Trophoblast cell (in vitro differentiated cells and primary cell): ENCODE data around the gene PEX6.

ENCODE experiments used
- DNase-seq, 2 donors: peaks; one replicate each; pipeline ENCODE4 v3.0.0-alpha.2; 2016
- H2AFZ ChIP-seq: 2 replicates; pipeline ENCODE4 v1.6.1; 2013; ENCODE audit warnings: low read length, moderate library complexity, mild to moderate bottlenecking; ENCODE audit not compliant: insufficient read depth, poor library complexity
- H2AK5ac ChIP-seq: 2 replicates; pipeline ENCODE4 v1.6.1; 2013; ENCODE audit warnings: mild to moderate bottlenecking, low read length
- H2BK120ac ChIP-seq: 2 replicates; pipeline ENCODE4 v1.6.1; 2013; ENCODE audit warnings: low read length, mild to moderate bottlenecking, moderate library complexity; ENCODE audit not compliant: insufficient read depth, poor library complexity
- H2BK12ac ChIP-seq: 2 replicates; pipeline ENCODE4 v1.6.1; 2013; ENCODE audit warnings: mild to moderate bottlenecking, low read length, moderate library complexity
- H2BK5ac ChIP-seq: 2 replicates; pipeline ENCODE4 v1.6.1; 2013; ENCODE audit warnings: low read length, low read depth, moderate library complexity, mild to moderate bottlenecking; ENCODE audit not compliant: poor library complexity
- H3K14ac ChIP-seq: 2 replicates; pipeline ENCODE4 v1.6.1; 2013; ENCODE audit warnings: mild to moderate bottlenecking, low read length
- H3K18ac ChIP-seq: 2 replicates; pipeline ENCODE4 v1.6.1; 2013; ENCODE audit warnings: mild to moderate bottlenecking, low read length
- H3K23ac ChIP-seq: 2 replicates; pipeline ENCODE4 v1.6.1; 2013; ENCODE audit warnings: low read length
- H3K27ac ChIP-seq: 2 replicates; pipeline ENCODE4 v1.5.1; 2013; ENCODE audit warnings: low read depth, mild to moderate bottlenecking, inconsistent platforms, low read length, moderate library complexity
- H3K27me3 ChIP-seq: 2 replicates; pipeline ENCODE4 v1.6.1; 2013; ENCODE audit warnings: inconsistent platforms, mild to moderate bottlenecking, low read length, moderate library complexity; ENCODE audit not compliant: insufficient read depth
- H3K36me3 ChIP-seq, 2 experiments: 1 replicate in 1 of 2; 2 replicates in 1 of 2; pipeline ENCODE4 v1.6.1; 2013; ENCODE audit warnings: low read length in 2 of 2, mild to moderate bottlenecking in 2 of 2, moderate library complexity in 1 of 2; ENCODE audit not compliant: insufficient read depth in 2 of 2, control insufficient read depth in 1 of 2
- H3K4ac ChIP-seq: 2 replicates; pipeline ENCODE4 v1.6.1; 2013; ENCODE audit warnings: low read depth, mild to moderate bottlenecking, low read length, moderate library complexity
- H3K4me1 ChIP-seq, 2 experiments: 1 replicate in 1 of 2; 2 replicates in 1 of 2; pipeline ENCODE4 v1.6.1; 2013; ENCODE audit warnings: low read length in 2 of 2, mild to moderate bottlenecking in 2 of 2, moderate library complexity in 1 of 2; ENCODE audit not compliant: insufficient read depth in 2 of 2, control insufficient read depth in 1 of 2
- H3K4me2 ChIP-seq: 2 replicates; pipeline ENCODE4 v1.6.1; 2013; ENCODE audit warnings: inconsistent platforms, mild to moderate bottlenecking, low read length, moderate library complexity
- H3K4me3 ChIP-seq: 2 replicates; pipeline ENCODE4 v1.5.1; 2013; ENCODE audit warnings: mild to moderate bottlenecking, low read depth, low read length, inconsistent platforms
- H3K79me1 ChIP-seq: one replicate; pipeline ENCODE4 v1.6.1; 2013; ENCODE audit warnings: low read length
- H3K79me2 ChIP-seq: 2 replicates; pipeline ENCODE4 v1.6.1; 2013; ENCODE audit warnings: low read length, mild to moderate bottlenecking; ENCODE audit not compliant: control insufficient read depth, insufficient read depth, poor library complexity
- H3K9ac ChIP-seq: 2 replicates; pipeline ENCODE4 v1.6.1; 2013; ENCODE audit warnings: mild to moderate bottlenecking, low read length
- H3K9me3 ChIP-seq: 2 replicates; pipeline ENCODE4 v1.6.1; 2013; ENCODE audit warnings: low read depth, mild to moderate bottlenecking, control low read depth, inconsistent platforms, low read length; ENCODE audit not compliant: insufficient read depth
- H4K12ac ChIP-seq: 2 replicates; pipeline ENCODE4 v1.6.1; 2013; ENCODE audit warnings: low read depth, mild to moderate bottlenecking, low read length, moderate library complexity
- H4K8ac ChIP-seq: 2 replicates; pipeline ENCODE4 v1.6.1; 2013; ENCODE audit warnings: low read depth, mild to moderate bottlenecking, low read length, moderate library complexity
- H4K91ac ChIP-seq: one replicate; pipeline ENCODE4 v1.6.1; 2013; ENCODE audit warnings: low read depth, mild to moderate bottlenecking, low read length, moderate library complexity
- WGBS: extraction: QIAGEN DNeasy Blood & Tissue Kit; methylation state at CpG from one replicate; pipeline ENCODE4 v1.1.7; 2013; ENCODE audit warnings: missing lambda C conversion rate; ENCODE audit not compliant: insufficient read length, insufficient coverage; ENCODE audit errors: extremely low coverage; 5-methylcytosine and 5-hydroxymethylcytosine counted together

Gene PEX6

GRCh38 chr6:42981836-42982235, 2.9 kb upstream of the PEX6 start:
- Histone ChIP-seq H3K79me1 (peaks cover 19% of the 10 kb centered on the region), H3K27ac (no peak overlapping the region), H3K36me3 (no peaks in the 10 kb centered on the region), H4K91ac (no peak overlapping the region), H4K12ac (no peak overlapping the region), H2BK5ac (no peak overlapping the region), H3K9me3 (no peaks in the 10 kb centered on the region), H2BK12ac (no peak overlapping the region), H3K14ac (no peak overlapping the region), H4K8ac (no peak overlapping the region), H3K4ac (no peak overlapping the region), H2BK120ac (no peak overlapping the region), H2AK5ac (no peak overlapping the region), H3K79me2 (peaks cover 15% of the 10 kb centered on the region), H3K4me2 (no peak overlapping the region), H3K4me1 (peaks cover 13 to 16% of the 10 kb centered on the region in 2 experiments), H3K27me3 (no peaks in the 10 kb centered on the region), H3K4me3 (no peak overlapping the region), H3K23ac (no peak overlapping the region), H2AFZ (no peak overlapping the region), H3K18ac (no peak overlapping the region), H3K9ac (no peak overlapping the region)
- 100% methylated on average over 2 of the region's 5 CpGs for WGBS
- DNase-seq: no peak

- Histone ChIP-seq H3K79me1 (peaks cover 18% of the 10 kb centered on the region), H2BK5ac (no peak overlapping the region), H3K4me2 (peak overlapping the region; percentile 94), H4K8ac (peak overlapping the region; percentile 94), H2AK5ac (no peak overlapping the region), H4K91ac (peak overlapping the region; percentile 57), H4K12ac (peak overlapping the region; percentile 23), H3K27ac (no peak overlapping the region), H3K18ac (no peak overlapping the region), H2BK120ac (no peak overlapping the region), H3K27me3 (no peaks in the 10 kb centered on the region), H3K9ac (peak overlapping the region; percentile 66), H3K4me3 (peak overlapping the region; percentile 83), H3K9me3 (no peaks in the 10 kb centered on the region), H3K23ac (no peak overlapping the region), H3K79me2 (peaks cover 14% of the 10 kb centered on the region), H2BK12ac (no peak overlapping the region), H2AFZ (peak overlapping the region; percentile 80), H3K36me3 (peaks cover 0 to 2% of the 10 kb centered on the region in 2 experiments), H3K4ac (no peak overlapping the region), H3K14ac (no peak overlapping the region), H3K4me1 (peaks cover 8 to 12% of the 10 kb centered on the region in 2 experiments)
- DNase-seq: no peak
- no CpG with 5 or more reads among the region's 9 CpGs for WGBS
Measured at GRCh38 chr6:42979523-42980177, 669 bp upstream of the PEX6 start.

- no peak overlapping the region for H3K23ac ChIP-seq
- no peak overlapping the region for H2BK5ac ChIP-seq
- peak overlapping the region; percentile 86 for H2AFZ ChIP-seq
- peak; percentile 8 to 47 for DNase-seq
- H3K9ac ChIP-seq: peak overlapping the region; percentile 91
- H4K8ac ChIP-seq: peak overlapping the region; percentile 94
- H3K4me2 ChIP-seq: peak overlapping the region; percentile 94
- peak overlapping the region; percentile 26 for H2BK120ac ChIP-seq
- H2BK12ac ChIP-seq: peak overlapping the region; percentile 71
- peak overlapping the region; percentile 71 for H3K18ac ChIP-seq
- H2AK5ac ChIP-seq: peak overlapping the region; percentile 90
- peak overlapping the region; percentile 64 for H4K91ac ChIP-seq
- peaks cover 2% of the 10 kb centered on the region in 2 experiments for H3K36me3 ChIP-seq
- H3K27ac ChIP-seq: peak overlapping the region; percentile 19
- peaks cover 12% of the 10 kb centered on the region for H3K79me1 ChIP-seq
- H3K4me3 ChIP-seq: peak overlapping the region; percentile 83
- H3K14ac ChIP-seq: peak overlapping the region; percentile 71
- no peaks in the 10 kb centered on the region for H3K27me3 ChIP-seq
- peak overlapping the region; percentile 23 for H4K12ac ChIP-seq
- WGBS: no CpG with 5 or more reads among the region's 28 CpGs
- no peaks in the 10 kb centered on the region for H3K9me3 ChIP-seq
- peak overlapping the region; percentile 96 for H3K4ac ChIP-seq
- peaks cover 5 to 10% of the 10 kb centered on the region in 2 experiments for H3K4me1 ChIP-seq
- peaks cover 10% of the 10 kb centered on the region for H3K79me2 ChIP-seq
Measured at GRCh38 chr6:42978487-42978838, 518 bp downstream of the PEX6 start.

GRCh38 chr6:42974919-42975505, 4.0 kb downstream of the PEX6 start:
- Histone ChIP-seq H3K9me3 (no peaks in the 10 kb centered on the region), H3K23ac (no peak overlapping the region), H2BK5ac (no peak overlapping the region), H4K8ac (no peak overlapping the region), H3K4me1 (peaks cover 11 to 17% of the 10 kb centered on the region in 2 experiments), H3K9ac (no peak overlapping the region), H3K36me3 (peaks cover 2% of the 10 kb centered on the region in 2 experiments), H3K4me2 (no peak overlapping the region), H3K4me3 (no peak overlapping the region), H2AFZ (no peak overlapping the region), H4K12ac (no peak overlapping the region), H3K79me2 (peaks cover 10% of the 10 kb centered on the region), H3K79me1 (peaks cover 12% of the 10 kb centered on the region), H3K27me3 (no peaks in the 10 kb centered on the region), H2BK120ac (no peak overlapping the region), H3K14ac (no peak overlapping the region), H2AK5ac (no peak overlapping the region), H3K27ac (no peak overlapping the region), H2BK12ac (no peak overlapping the region), H4K91ac (no peak overlapping the region), H3K18ac (no peak overlapping the region), H3K4ac (no peak overlapping the region)
- WGBS: no CpG with 5 or more reads among the region's 5 CpGs
- DNase-seq: no peak
